NCI-H2196 (cell line): Measurements from ENCODE around the gene DLG4.

Source experiments
- DNase-seq: peaks from one replicate; lab custom pipeline; 2025; ENCODE audit not compliant: unreplicated experiment; lab: John Stamatoyannopoulos, UW

DLG4 gene

DNA sequence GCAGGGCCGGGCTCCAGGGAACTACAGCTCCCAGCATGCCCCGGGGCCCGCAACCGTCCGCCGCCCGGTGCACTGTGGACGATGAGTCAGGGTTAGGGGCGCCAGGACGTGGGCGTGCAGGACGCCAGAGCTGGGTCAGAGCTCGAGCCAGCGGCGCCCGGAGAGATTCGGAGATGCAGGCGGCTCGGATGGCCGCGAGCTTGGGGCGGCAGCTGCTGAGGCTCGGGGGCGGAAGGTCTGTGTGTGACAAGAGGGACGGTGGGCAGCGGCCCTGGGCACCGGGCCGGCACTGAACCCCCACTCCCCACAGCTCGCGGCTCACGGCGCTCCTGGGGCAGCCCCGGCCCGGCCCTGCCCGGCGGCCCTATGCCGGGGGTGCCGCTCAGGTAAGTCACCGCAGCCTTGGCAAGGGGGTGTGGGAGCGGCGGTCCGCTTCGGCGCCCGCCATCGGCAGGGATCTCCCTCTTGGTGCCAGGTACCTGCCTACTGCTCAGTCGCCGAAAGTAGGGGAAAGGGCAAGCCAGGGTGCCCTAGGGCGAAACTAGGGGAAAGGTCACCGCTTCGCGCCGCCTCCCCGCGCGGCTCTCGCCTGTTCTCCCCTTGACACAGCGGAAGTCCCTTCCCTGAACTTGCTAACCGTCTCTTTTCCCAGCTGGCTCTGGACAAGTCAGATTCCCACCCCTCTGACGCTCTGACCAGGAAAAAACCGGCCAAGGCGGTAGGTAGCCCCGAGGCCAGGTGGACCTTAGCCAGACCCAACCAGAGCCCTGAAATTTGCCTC is at the start of gene DLG4, which contains the start of gene ACADVL:
Gene DLG4, minus strand, starts transcription at position 25 of the 781 bp plus-strand sequence.
Gene ACADVL, plus strand, starts transcription at position 127 of the 781 bp plus-strand sequence. Its CDS starts 47 bp downstream, at position 174.
- peak; percentile 56 for DNase-seq

DNA sequence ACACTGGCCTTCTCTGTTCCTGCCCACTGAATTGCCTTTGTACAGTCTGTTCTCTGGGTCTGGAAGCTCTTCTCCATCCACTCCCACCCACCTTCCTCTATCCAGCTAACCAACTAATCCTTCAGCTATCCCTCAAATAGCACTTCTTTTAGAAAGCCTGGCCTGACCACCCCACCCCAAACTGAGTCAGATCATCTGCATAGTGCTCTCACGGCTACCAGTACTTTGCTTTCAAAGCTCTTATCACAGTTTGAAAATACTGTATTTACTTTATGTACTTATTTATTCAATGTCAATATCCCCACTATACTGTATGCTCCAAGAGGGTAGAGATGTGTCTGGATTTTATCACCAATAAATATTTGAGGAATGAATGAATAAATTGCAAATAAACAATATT is 47.1 kb upstream of the DLG4 start:
- DNase-seq, result no peak

DNA sequence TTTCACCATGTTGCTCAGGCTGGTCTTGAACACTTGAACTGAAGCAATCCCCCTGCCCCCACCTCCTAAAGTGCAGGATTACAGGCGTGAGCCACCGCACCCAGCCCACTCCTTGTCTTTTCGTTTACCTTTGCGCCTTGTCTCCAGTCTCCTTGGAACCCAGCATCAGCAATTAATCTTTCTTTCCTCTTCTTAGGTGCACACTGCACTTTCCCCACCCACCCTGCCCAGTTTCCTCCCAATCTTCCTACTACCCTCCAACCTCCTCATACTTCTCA is 44.1 kb upstream of the DLG4 start:
- DNase-seq, result no peak

DNA sequence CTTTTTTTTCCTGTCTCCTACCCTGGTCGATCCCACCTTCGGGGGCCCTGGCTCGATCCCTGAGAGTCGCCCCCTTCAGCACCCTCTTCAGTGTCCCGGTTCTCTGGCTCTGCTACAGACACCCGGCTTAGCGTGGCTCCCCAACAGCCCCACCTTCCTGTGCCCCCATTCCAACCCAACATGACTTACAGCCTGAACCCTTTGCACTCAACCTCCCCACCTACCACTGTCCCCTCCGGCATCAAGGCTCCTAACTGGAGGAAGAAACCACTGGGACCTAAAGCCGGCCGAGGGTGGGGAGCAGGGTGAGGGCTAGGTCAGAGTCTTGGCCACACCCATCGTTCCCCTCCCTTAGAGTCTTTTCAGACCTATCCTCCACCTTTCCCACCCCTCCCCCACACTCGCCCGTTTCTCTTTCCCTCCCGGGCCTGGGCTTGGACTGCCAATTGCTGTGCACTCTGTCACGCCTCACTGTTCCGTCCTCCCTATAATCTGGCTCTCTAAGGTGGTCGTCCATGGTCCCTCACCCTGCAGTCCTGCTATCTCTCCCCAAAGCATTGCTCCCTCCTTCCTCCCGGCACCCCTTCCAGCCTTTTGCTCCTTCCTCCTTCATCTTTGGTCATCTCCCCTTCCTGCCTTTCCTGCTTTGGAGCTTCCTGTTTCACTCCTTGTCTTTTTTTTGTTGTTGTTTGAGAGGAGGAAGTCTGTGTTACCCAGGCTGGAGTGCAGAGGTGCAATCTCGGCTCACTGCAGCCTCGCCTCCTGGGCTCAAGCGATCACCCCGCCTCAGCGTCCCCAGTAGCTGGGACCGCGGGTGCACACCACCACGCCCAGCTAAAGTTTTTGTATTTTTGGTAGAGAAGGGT is 43.5 kb upstream of the DLG4 start:
- peak; percentile 35 for DNase-seq

DNA sequence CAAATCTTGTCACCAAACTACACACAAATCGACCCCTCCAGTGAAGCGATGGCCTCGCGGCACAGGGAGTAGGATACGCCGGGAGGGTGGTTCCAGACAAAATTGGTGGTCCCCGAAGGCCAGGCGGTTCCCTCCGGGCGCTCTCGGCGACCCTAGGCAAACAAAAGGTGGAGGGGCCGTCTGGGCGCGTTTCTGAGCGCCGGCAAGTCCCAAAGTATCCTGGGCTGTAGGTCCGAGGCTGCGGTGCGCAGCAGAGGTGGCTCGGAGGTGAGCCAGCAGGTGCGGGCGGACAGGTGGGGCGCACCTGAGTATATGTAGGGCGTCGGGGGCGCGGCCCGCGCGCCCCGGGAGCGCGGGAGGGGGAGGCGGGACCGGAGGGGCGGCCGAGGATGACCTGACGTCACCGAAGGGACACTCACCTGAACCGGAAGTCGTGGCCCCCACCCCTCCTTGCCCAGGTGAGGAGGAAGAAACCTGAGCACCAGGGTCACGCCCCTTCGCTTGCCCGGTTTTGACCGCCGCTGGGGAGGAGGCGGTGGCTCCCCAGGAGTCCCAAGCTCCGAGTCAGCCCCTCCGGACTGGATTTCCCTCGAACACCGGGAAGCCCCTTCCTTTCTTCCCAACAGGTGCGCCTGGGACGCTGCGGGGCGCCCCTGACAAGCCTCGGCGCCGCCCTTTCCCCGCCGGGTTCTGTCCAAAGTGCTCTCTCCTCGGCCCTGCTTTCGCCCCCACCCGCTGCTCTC is 42.7 kb upstream of the DLG4 start, which contains the start of gene CLDN7:
Gene CLDN7, minus strand, starts transcription at position 287 of the 743 bp plus-strand sequence. CDS start 435 bp downstream, outside the sequence.
- DNase-seq, result peak; percentile 73

DNA sequence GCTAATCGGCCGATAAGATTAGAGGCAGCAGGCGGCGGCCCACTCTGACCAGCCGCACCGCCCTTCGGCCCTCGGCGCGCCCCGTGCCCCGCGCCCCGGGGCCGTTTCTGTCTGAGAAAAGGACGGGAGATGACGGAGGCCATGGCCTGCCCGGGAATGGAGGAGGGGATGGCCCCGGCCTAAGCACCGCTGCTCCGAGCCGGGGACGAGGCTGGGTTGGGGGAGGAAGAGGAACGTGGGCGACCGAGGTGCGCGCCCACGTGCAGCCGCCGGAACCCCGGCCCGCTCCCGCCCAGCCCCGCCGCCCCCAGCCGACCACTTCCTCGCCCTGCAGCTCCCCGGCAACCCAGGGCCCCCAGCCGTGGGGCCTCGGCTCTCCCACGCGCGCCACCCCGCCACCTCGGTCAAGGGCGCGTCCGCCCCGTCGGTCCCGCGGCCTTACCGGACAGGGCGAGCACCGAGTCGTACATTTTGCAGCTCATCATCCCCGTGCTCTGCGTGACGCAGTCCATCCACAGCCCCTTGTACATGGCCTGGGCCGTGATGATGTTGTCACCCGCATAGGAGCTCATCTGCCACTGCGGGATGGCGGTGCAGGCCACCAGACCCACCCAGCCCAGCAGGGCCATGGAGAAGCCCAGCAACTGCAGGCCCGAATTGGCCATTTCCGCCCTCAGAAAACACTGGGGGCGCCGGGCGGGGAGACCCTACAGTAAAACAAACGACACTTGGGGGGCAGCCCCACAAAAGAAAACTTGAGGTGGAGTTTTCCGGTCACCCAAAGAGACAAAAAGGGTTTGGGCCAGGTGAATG is 41.9 kb upstream of the DLG4 start:
- no peak for DNase-seq

DNA sequence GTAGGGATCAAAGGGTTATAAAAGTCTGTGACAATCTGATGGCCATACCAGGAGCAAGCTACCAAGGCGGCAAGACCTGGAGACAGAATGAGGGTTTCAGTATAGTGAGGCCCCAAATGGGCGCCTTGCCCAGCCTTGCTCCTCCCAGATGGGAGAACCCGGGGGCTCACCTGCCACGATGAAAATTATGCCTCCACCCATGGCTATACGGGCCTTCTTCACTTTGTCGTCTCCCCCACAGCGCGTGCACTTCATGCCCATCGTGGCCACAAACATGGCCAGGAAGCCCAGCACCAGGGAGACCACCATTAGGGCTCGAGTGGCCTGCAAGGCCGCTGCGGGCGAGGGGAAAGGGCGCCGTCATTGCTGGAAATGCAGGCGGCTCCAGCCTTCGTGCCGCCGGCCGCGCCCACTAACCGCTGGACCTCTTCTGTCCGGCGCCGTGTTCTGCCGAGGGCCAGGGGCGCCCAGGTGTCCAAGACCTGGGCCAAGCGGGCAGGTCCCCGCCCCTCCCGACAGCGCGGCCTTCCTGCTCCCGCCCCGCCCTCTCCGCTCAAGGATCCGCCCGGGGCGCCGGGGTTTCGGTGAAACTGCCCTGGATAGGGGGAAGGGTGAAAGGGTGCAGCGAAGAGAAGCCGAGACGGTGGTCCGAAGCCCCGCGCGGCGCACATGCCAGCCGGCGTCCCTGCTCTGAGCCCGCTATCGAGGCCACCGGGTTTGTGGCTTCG is 41.2 kb upstream of the DLG4 start:
- DNase-seq, result peak; percentile 44

DNA sequence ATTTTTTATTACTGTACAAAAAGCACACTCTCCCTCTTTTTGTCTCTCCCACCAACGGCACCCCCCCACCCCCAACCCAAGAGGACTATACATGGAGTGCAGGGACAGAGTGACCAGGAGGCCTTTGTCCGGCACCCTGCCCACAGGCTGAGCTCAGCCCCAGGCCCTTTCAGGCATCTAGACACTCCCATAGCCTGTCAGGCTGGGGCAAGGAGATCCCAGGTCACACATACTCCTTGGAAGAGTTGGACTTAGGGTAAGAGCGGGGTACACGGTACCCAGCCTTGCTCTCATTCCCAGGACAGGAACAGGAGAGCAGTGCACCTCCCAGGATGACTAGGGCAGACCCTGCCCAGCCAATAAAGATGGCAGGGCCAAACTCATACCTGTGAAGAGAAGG is 40.5 kb upstream of the DLG4 start:
- DNase-seq, result no peak

DNA sequence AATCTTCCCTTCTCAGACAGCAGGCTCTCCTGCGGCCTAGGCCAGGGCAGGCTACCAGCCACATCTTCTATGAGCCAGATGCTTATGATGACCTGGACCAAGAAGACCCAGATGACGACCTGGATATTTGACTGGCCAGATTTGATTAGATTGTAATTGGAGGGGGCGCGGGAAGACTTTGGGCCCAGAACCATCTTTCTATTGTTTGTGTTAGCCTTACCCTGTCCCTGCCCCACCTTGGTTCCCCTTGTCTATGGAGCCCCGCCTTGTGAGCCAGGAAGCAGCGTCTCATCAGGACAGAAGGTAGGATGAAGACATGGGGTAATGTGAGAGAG is 39.9 kb upstream of the DLG4 start:
- DNase-seq, result no peak

DNA sequence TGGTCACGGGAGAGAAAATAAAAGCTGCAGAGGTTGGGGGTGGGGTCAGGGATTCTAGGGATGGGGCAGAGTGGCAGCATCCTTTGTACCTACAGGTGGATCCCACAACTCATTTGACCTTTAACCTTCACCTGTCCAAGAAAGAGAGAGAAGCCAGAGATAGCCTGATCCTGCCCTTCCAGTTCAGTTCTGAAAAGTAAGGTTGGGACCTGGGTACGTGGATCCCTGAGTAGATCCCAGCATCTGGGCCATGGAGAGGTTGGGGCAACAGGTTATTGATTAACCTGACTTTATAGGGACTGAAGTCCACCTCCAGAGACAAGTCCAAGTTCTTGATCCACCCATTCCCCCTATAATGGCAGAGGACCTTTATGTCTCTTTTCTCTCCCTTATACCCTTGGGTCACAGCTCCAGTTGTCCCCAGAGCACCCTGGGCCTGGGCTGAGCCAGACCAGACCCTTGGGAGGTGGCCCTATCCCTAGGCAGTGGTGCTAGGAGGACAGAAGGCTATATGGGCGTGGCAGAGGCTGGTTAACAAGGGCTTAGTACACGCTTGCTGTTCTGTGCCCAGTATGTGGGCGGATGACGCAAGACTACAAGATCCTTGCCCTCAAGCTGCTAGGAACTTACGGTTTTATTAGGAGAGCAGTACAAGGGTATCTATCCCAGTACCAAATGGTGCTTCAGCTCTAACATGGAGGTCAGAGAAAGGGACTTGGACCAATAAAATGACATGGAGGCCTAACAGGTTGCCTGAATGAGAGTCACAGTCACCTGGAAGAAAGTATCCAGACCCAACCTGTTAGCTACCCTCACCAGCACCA is 39.3 kb upstream of the DLG4 start:
- no peak for DNase-seq

DNA sequence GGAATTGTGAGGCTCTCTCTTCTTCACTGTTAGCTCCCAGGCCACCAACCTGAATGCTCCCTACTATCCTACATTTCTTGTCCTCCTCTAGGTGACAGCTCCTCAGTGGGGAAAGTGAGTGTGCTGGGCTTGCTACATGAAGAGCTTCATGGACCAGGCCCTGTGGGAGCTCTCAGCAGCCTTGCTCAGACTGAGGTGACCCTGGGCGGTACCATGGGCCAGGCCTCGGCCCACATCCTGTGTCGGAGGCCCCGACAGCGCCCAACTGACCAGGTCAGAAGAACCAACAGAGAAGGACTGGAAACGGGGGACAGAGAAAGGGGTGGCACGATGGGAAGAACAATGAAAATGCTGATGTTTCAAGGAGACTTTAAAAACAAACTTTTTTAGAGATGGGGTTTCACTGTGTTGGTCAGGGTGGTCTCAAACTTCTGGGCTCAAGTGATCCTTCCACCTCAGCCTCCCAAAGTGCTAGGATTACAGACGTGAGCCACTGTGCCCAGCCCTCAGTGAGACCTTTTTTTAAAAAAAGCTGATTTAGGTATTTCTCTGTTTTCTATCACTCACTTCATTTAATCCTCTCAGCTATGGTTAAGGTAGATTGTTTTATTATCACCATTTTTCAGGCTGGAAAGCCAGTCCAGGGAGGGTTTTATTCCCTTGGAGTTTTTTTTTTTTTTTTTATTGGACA is 37.3 kb upstream of the DLG4 start:
- no peak for DNase-seq

DNA sequence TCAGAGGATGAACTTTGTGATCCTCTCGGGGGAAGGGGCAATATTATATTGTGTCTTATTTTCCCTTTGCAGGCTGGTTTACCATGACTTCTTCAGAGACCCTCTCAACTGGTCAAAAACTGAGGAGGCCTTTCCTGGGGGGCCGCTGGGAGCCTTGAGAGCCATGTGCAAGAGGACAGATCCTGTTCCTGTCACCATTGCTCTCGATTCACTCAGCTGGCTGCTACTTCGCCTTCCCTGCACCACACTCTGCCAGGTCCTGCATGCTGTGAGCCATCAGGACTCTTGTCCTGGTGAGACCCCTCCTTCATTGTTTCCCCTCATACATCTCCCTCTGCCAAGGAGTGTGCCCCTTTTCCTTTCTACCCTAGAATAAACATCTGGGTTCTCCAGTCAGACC is 34.9 kb upstream of the DLG4 start:
- DNase-seq, result no peak

DNA sequence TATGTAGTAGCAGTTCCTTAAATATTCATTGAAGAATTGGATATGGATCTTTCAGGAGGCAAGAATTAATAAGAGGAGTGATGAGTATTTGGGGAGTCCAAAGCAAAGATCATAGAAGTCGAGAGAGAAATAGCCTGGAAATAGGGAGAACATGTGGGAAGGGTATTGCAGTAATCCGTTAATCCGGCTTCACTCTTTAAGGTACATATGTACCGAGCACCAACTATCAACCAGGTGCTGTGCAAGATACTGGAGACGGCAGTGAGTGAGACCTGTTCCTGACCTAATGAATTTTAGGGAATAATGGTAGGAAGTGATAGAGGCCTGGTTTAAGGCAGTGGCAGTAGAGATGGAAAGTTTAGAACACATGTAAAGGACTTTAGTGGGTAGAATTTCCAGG is 33.4 kb upstream of the DLG4 start:
- DNase-seq, result no peak

DNA sequence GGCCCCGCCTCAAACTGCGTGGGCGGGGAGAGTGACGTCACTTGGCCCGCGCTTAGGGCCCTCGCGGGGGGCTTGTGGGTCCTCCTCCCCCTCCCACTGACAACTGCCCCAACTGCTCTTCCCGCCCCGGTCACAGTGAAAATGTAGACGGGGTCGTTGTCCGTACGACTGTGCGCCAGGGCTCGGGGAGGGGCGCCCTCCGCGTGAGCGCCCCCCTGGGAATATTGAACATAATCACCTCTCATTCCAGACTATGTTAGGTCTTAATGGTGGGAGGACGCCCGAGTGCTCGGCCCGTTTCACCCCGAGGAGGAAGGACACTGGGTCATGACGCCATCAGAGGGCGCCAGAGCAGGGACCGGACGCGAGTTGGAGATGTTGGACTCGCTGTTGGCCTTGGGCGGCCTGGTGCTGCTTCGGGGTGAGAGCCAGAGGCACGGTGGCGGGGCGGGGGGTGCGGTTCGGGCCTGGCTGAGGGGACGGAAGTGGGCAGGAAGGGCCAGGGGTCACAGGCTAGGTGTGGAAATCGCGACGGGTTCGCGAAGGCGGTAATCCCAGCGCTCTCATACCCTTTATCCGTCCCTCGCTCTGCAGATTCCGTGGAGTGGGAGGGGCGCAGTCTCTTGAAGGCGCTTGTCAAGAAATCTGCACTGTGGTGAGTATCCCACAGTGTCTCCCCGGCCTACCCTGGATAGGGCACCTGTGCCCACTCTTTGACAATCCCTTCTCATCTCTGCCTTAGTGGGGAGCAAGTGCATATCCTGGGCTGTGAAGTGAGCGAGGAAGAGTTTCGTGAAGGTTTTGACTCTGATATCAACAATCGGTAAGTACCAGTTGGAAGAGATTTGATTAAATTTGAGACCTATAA is 32.8 kb upstream of the DLG4 start, which contains the start of gene ELP5:
Gene ELP5, plus strand, starts transcription at position 40 of the 868 bp plus-strand sequence. Its CDS starts 336 bp downstream, at position 376.
- peak; percentile 78 for DNase-seq

DNA sequence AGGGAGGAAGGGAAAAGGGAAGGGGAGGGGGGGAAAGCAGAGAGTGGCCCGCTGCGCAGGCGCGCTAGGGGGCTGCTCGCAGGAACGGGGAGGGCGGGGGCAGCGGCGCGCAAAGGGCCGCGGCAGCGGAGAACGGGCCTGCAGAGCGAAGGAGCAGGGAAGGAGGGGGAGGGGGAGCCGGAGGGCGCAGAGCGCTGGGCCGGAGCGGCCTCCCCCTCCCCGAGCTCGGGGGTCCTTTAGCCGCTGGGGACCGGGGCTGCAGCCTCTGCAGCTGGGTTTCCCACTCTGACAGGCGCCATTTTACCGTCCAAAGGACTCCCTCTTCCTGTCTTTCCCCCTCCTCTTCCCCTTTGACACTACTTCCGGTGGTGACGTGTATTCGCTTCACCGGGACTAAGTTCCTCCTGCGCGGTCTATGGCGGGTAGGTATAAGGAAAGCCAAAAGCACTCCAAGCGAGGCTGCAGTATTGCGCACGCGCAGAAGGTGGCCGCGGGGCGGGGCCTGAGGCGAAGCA is 32.1 kb upstream of the DLG4 start, which contains the start of gene CTDNEP1:
Gene CTDNEP1, minus strand, starts transcription at position 74 of the 515 bp plus-strand sequence. CDS start 438 bp downstream, outside the sequence.
- peak; percentile 92 for DNase-seq

DNA sequence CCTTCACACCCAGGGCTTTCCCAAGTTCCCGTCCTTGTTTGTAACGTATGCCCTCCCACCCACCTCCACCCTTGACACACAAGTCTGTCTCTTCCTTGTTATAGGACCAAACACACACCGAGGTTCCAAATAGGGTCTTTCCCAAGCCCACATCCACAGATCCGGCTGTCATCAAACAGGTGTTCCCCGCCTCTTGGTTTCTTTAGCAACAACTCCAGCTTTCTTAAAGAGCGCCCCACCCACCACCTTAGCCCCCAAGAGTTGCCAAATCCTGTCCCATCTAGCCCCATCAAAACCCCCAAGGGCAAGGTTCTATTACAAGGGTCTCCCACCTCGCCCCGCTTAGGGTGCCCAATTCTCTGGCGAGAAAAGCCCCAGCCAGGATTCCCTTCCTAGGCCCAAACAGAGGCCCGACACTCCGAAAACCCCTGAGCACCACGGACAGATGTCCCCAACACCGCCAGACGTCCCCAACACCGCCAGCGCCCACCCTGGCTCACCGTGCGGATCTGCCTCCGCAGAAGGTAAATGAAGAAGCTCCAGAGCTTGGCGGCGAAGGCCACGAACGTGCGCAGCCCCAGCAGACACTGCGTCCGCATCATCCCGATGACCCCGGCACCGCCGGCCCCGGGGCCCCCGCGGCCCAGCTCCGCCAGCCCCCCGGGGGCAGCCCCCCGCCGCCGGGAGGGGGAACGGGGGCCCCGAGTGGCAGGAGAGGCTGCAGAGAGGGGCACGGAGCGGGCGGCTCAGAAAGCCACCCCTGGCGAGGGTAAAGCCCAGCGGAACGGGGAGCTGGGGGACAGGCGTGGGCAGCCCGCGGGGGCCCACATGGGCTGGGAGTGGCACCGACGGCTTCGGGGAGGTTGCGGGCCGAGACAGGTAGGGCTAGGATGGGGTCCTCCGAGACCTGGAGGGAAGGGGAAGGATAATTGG is 31.3 kb upstream of the DLG4 start:
- no peak for DNase-seq
